Activated naive CD4-positive, alpha-beta T cell treated with anti-CD3 and anti-CD28 coated beads, Interleukin-2, amount 50 U/mL, for 24 hours (primary cell): ENCODE results near the gene PRKN.

Source experiments
- H3K27ac Mint-ChIP-seq: one replicate; pipeline ENCODE4 v1.8.0; 2021; ENCODE audit warnings: mild to moderate bottlenecking, mixed read lengths
- H3K27me3 Mint-ChIP-seq: one replicate; pipeline ENCODE4 v1.8.0; 2021; ENCODE audit warnings: mixed read lengths
- H3K36me3 Mint-ChIP-seq: one replicate; pipeline ENCODE4 v1.8.0; 2021; ENCODE audit warnings: mixed read lengths
- H3K4me1 Mint-ChIP-seq: one replicate; pipeline ENCODE4 v1.8.0; 2021; ENCODE audit warnings: mixed read lengths
- H3K4me3 Mint-ChIP-seq: one replicate; pipeline ENCODE4 v1.8.0; 2021; ENCODE audit warnings: mild to moderate bottlenecking, mixed read lengths
- H3K9me3 Mint-ChIP-seq: one replicate; pipeline ENCODE4 v1.8.0; 2021; ENCODE audit warnings: mixed read lengths

The PRKN gene

GRCh38 chr6:162670345-162670744, 57.2 kb downstream of the PRKN start:
- Mint-ChIP-seq H3K36me3 (peaks cover 10% of the 10 kb centered on the region), H3K27me3 (no peaks in the 10 kb centered on the region), H3K4me1 (peaks cover 3% of the 10 kb centered on the region)

GRCh38 chr6:162666246-162666645, 61.3 kb downstream of the PRKN start:
- Mint-ChIP-seq H3K4me1 (peaks cover 3% of the 10 kb centered on the region), H3K4me3 (no peak overlapping the region), H3K27me3 (no peaks in the 10 kb centered on the region), H3K9me3 (peaks cover 13% of the 10 kb centered on the region), H3K36me3 (peaks cover 20% of the 10 kb centered on the region), H3K27ac (no peak overlapping the region)

More at GRCh38 chr6:162670345-162670744, 57.2 kb downstream of the PRKN start:
- H3K9me3 Mint-ChIP-seq, result no peaks in the 10 kb centered on the region
- no peak overlapping the region for H3K4me3 Mint-ChIP-seq
- H3K27ac Mint-ChIP-seq, result no peak overlapping the region

GRCh38 chr6:162653808-162654207, 73.8 kb downstream of the PRKN start:
- Mint-ChIP-seq H3K27ac (no peak overlapping the region), H3K36me3 (peaks cover 3% of the 10 kb centered on the region), H3K9me3 (no peaks in the 10 kb centered on the region), H3K4me1 (peaks cover 5% of the 10 kb centered on the region), H3K27me3 (no peaks in the 10 kb centered on the region), H3K4me3 (no peak overlapping the region)

- H3K36me3 Mint-ChIP-seq, result peaks cover 3% of the 10 kb centered on the region
- H3K27ac Mint-ChIP-seq, result no peak overlapping the region
- peaks cover 5% of the 10 kb centered on the region for H3K4me1 Mint-ChIP-seq
- no peak overlapping the region for H3K4me3 Mint-ChIP-seq
- H3K9me3 Mint-ChIP-seq, result no peaks in the 10 kb centered on the region
- no peaks in the 10 kb centered on the region for H3K27me3 Mint-ChIP-seq
These were observed 76.1 kb downstream of the PRKN start for GRCh38 chr6:162651505-162651904.

- H3K4me3 Mint-ChIP-seq, result no peak overlapping the region
- peaks cover 5% of the 10 kb centered on the region for H3K4me1 Mint-ChIP-seq
- H3K9me3 Mint-ChIP-seq, result no peaks in the 10 kb centered on the region
These were observed 78.3 kb downstream of the PRKN start for GRCh38 chr6:162649271-162649670.

GRCh38 chr6:162644153-162644552, 83.4 kb downstream of the PRKN start:
- no peak overlapping the region for H3K27ac Mint-ChIP-seq
- no peak overlapping the region for H3K4me3 Mint-ChIP-seq
- H3K4me1 Mint-ChIP-seq, result no peaks in the 10 kb centered on the region
- no peaks in the 10 kb centered on the region for H3K9me3 Mint-ChIP-seq
- no peaks in the 10 kb centered on the region for H3K36me3 Mint-ChIP-seq
- H3K27me3 Mint-ChIP-seq, result no peaks in the 10 kb centered on the region

More at GRCh38 chr6:162649271-162649670, 78.3 kb downstream of the PRKN start:
- Mint-ChIP-seq H3K27ac (no peak overlapping the region), H3K36me3 (peaks cover 3% of the 10 kb centered on the region), H3K27me3 (no peaks in the 10 kb centered on the region)

- Mint-ChIP-seq H3K27ac (no peak overlapping the region), H3K4me1 (no peaks in the 10 kb centered on the region), H3K27me3 (no peaks in the 10 kb centered on the region), H3K9me3 (no peaks in the 10 kb centered on the region), H3K4me3 (no peak overlapping the region), H3K36me3 (peaks cover 6% of the 10 kb centered on the region)
These were observed 86.8 kb downstream of the PRKN start for GRCh38 chr6:162640756-162641155.

GRCh38 chr6:162639951-162640350, 87.6 kb downstream of the PRKN start:
- Mint-ChIP-seq H3K9me3 (no peaks in the 10 kb centered on the region), H3K27ac (no peak overlapping the region), H3K36me3 (peaks cover 6% of the 10 kb centered on the region), H3K4me3 (no peak overlapping the region), H3K4me1 (no peaks in the 10 kb centered on the region), H3K27me3 (no peaks in the 10 kb centered on the region)

GRCh38 chr6:162638931-162639574, 88.5 kb downstream of the PRKN start:
- H3K36me3 Mint-ChIP-seq, result peaks cover 6% of the 10 kb centered on the region
- no peaks in the 10 kb centered on the region for H3K9me3 Mint-ChIP-seq
- no peaks in the 10 kb centered on the region for H3K4me1 Mint-ChIP-seq
- H3K4me3 Mint-ChIP-seq, result no peak overlapping the region
- H3K27me3 Mint-ChIP-seq, result no peaks in the 10 kb centered on the region
- H3K27ac Mint-ChIP-seq, result no peak overlapping the region

- H3K36me3 Mint-ChIP-seq, result peaks cover 6% of the 10 kb centered on the region
- no peaks in the 10 kb centered on the region for H3K4me1 Mint-ChIP-seq
- no peak overlapping the region for H3K27ac Mint-ChIP-seq
- H3K4me3 Mint-ChIP-seq, result no peak overlapping the region
- no peaks in the 10 kb centered on the region for H3K27me3 Mint-ChIP-seq
- no peaks in the 10 kb centered on the region for H3K9me3 Mint-ChIP-seq
These were observed 90.2 kb downstream of the PRKN start for GRCh38 chr6:162637317-162637716.

- Mint-ChIP-seq H3K9me3 (peaks cover 10% of the 10 kb centered on the region), H3K4me3 (no peak overlapping the region), H3K4me1 (no peaks in the 10 kb centered on the region), H3K27me3 (no peaks in the 10 kb centered on the region), H3K36me3 (peaks cover 12% of the 10 kb centered on the region), H3K27ac (no peak overlapping the region)
These were observed 91.4 kb downstream of the PRKN start for GRCh38 chr6:162636167-162636566.

GRCh38 chr6:162631546-162631945, 96.0 kb downstream of the PRKN start:
- peaks cover 11% of the 10 kb centered on the region for H3K36me3 Mint-ChIP-seq
- H3K27ac Mint-ChIP-seq, result no peak overlapping the region
- no peaks in the 10 kb centered on the region for H3K4me1 Mint-ChIP-seq
- no peaks in the 10 kb centered on the region for H3K27me3 Mint-ChIP-seq
- H3K4me3 Mint-ChIP-seq, result no peak overlapping the region
- peaks cover 10% of the 10 kb centered on the region for H3K9me3 Mint-ChIP-seq

GRCh38 chr6:162630069-162630468, 97.5 kb downstream of the PRKN start:
- Mint-ChIP-seq H3K9me3 (peaks cover 10% of the 10 kb centered on the region), H3K27me3 (no peaks in the 10 kb centered on the region), H3K4me3 (no peak overlapping the region), H3K36me3 (peaks cover 11% of the 10 kb centered on the region), H3K27ac (no peak overlapping the region), H3K4me1 (no peaks in the 10 kb centered on the region)

GRCh38 chr6:162627825-162628224, 99.7 kb downstream of the PRKN start:
- H3K4me1 Mint-ChIP-seq, result no peaks in the 10 kb centered on the region
- no peak overlapping the region for H3K4me3 Mint-ChIP-seq
- peaks cover 12% of the 10 kb centered on the region for H3K36me3 Mint-ChIP-seq
- H3K9me3 Mint-ChIP-seq, result peaks cover 10% of the 10 kb centered on the region
- no peak overlapping the region for H3K27ac Mint-ChIP-seq
- no peaks in the 10 kb centered on the region for H3K27me3 Mint-ChIP-seq

- H3K9me3 Mint-ChIP-seq, result peaks cover 10% of the 10 kb centered on the region
- H3K36me3 Mint-ChIP-seq, result peaks cover 13% of the 10 kb centered on the region
- H3K4me1 Mint-ChIP-seq, result no peaks in the 10 kb centered on the region
- H3K4me3 Mint-ChIP-seq, result no peak overlapping the region
- no peak overlapping the region for H3K27ac Mint-ChIP-seq
- no peaks in the 10 kb centered on the region for H3K27me3 Mint-ChIP-seq
These were observed 100.2 kb downstream of the PRKN start for GRCh38 chr6:162627362-162627761.

- Mint-ChIP-seq H3K9me3 (peaks cover 5% of the 10 kb centered on the region), H3K27ac (no peak overlapping the region), H3K4me3 (no peak overlapping the region), H3K27me3 (no peaks in the 10 kb centered on the region), H3K36me3 (peaks cover 11% of the 10 kb centered on the region), H3K4me1 (no peaks in the 10 kb centered on the region)
These were observed 100.7 kb downstream of the PRKN start for GRCh38 chr6:162626869-162627268.
